Subcutaneous adipose tissue (tissue), 4 donors: Measurements from ENCODE around the gene IQSEC1. TPM values are rescaled to one million over a fixed set of nuclear protein-coding genes. Genes with fewer than 3 reads are reported as not detected.

Experiments used
- CTCF ChIP-seq: fragments of 450-650 bp; IDR thresholded peaks from one replicate; pipeline ENCODE4 v1.5.1; 2016; ENCODE audit warnings: low read depth, mild to moderate bottlenecking, control low read depth, antibody characterized with exemption, moderate library complexity
- total RNA-seq, 4 donors: library from RNA; depleted of rRNA; stranded (reverse); fragments of >200 nt; gene quantifications; one replicate each; pipeline ENCODE4 v1.1.0, GENCODE V29; 2016

IQSEC1 gene
- total RNA-seq, 4 donors from 2014 or later = 44.3 to 99.1 (median 51.8) TPM

GRCh38 chr3:13077431-13078162 lies 4.4 kb upstream of the IQSEC1 start:
- no peak for TF ChIP-seq CTCF

- no peak for TF ChIP-seq CTCF
Measured at GRCh38 chr3:13075986-13076654, 2.9 kb upstream of the IQSEC1 start.

- no peak for TF ChIP-seq CTCF
Measured at GRCh38 chr3:13075318-13075717, 2.1 kb upstream of the IQSEC1 start.

GRCh38 chr3:13074006-13074375 lies 762 bp upstream of the IQSEC1 start:
- no peak for TF ChIP-seq CTCF

- no peak for TF ChIP-seq CTCF
Measured at GRCh38 chr3:13072600-13073325, 466 bp downstream of the IQSEC1 start.

GRCh38 chr3:13072239-13072599 lies 1.0 kb downstream of the IQSEC1 start:
- TF ChIP-seq CTCF = no peak

GRCh38 chr3:13071695-13072094 lies 1.5 kb downstream of the IQSEC1 start:
- TF ChIP-seq CTCF = no peak
